ENCODE results near the gene KIRREL3.

Gene KIRREL3

DNA sequence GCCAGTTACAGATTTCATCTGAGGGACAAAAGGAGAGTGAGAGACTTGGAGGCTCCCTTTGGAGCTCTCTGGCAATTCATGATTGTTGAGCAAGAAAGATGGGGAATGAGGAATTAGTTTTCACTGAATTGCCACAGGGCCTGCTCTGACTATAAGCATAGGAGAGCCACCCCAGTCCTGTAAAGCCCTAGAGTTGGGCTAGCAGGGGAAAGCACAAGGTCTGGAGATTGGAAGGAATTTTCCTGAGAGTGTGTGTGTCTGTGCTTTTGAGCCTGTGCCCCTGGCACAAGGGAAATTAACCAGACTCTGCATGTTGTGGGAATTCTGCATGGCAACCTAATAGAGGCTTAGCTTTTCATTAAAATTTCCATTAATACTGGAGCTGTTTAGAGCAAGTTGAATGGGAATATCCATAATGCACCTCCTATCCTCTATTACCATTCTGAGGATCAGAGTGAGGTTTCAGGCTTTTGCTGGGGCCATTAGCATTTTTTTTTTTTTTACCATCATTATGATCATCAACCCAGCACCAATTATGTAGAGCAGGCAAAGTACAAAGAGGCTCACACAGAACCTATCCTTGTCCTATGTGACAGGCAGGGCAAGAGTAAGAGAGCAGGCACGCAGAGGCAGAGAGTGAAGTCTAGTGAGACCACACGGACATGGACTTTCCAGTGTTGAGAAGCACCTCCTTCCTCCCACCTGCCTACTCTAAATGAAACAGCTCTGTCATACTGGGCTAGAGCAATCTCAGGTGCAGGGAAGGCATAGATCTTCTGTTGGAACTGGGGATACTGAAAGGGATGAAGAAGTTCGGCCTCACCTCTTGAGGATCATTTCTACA lies 336.6 kb downstream of the KIRREL3 start:
- ATAC-seq, result no peak
- DNase-seq, result no peak

DNA sequence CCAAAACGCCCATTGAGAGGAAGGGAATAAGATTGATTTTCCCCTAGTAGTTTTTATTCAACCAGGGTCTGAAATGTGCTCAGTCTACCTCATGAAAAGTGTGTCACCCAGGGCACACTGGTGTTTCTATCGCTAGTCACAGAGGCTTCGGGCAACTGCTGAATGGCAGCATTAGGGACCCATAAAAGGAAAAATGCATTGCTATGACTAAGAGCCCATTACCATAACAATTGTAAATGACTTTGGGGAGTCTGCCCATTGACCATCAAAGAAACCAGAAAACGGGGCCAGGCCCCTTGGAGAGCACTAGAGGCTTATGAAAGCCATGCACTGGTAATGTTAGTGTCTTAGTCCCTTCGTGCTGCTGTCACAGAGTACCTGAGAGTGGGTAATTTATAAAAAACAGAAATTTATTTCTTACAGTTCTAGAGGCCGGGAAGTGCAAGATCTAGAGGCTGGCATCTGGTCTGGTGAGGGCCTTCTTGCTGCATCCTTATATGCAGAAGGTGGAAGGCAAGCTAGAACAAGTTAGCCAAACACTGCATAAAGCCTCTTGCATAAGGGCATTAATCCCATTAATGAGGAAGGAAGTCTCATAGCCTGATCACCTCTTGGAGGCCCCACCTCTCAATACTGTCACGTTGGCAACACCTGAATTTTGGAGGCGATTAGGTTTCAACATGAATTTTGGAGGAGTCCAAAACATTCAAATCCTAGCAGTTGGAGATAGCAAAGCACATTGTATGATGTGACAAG lies 338.4 kb downstream of the KIRREL3 start:
- no peak for DNase-seq
- no peak for ATAC-seq

DNA sequence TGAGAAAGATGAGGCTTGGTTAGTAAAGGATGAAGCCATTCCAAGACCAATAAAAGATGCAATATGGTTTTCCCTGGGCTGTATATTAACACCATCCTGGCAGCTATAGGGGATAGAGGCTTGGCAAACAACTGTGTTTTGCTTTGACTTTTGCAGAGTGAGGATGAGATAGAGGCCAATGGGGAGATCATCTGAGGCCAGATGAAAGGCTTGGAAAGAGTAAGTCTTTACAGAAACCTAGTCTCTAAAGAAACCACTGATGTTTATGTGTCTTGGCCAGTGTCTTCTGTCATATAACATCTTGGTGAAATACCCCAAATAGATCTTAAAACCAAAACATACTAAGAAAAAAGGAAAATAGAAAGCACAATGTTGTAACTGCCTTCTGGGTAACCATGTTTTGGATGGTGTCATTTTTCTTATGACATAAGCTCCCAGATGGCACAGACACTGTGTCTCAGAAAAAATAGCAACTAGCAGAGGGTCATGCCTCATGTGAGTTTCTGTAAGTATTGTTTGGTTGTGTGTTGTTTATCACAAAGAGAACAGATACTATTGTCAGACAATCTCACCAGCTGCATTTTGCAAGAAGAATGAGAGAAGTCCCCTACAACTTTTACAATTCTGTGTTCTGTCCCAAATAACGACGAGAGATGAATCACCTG lies 339.7 kb downstream of the KIRREL3 start:
- ATAC-seq, result no peak
- DNase-seq, result no peak

DNA sequence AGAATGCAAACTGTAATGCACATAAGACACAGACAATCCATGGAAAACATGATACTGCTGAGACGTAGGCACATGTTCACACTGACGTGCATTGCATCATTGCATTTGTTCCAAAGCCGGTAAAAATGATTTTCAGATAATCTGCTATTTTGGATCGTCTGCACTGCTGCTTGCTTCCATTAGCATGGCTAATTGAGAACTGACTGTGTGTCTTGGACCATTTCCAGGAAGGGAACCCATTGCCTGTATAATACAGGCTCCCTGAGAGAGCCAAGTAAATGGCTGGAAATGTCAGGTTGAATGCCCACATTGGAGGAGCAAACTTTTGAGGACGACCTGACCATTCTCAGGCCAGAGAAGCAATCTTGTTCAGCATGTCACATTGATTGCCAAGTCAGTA lies 340.2 kb downstream of the KIRREL3 start:
- no peak for ATAC-seq

DNA sequence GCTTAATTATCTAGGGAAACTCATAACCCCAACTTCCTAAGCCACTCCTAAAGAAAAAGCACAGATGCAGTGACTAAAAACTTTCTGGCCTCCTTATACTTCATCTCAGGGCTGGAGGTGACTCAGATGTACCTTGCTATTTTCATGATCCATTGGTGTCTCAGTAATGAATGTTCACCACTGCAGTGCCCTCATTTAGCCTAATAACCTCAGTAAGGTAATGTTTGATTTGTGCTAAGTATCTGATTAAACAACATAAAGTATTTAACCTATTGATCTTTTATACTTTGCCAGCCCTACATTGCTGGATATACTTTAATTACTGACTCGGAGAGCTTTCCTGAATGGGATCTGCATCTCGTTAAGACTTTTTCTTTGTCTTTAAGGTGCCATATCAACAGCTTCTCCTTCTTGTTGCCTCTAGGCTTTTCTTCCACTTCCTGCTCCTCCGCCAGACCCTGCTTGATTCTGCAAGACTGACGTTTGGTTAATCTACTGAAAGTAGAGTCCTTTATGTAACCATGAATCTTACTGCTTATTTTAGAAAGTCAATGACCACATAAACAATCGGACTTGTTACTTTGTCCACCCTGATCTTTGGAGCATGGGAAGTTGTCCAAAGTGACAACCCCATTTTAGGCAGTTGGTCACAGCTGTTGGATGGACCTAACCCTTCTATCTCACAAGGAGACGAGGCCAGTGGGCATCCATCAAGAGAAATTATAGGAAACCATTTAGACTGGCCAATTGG lies 342.1 kb downstream of the KIRREL3 start:
- no peak for DNase-seq
- ATAC-seq, result no peak

More for the DNA sequence above, 340.2 kb downstream of the KIRREL3 start:
- no peak for DNase-seq

DNA sequence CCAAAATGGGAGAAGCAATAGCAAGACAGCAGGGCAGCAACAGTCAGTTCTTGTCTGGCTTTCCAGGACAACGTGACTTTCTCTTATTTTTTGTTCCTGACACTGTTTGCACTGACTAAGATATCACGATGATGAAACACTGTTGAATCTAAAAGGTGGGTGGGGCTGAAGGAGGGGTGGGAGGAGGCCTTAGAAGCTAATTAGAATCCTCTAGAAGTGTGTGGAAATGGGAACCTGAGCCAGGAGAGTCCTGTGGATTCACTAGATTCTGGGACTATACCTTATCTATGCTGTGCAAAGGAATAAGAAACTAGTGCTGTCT lies 344.8 kb downstream of the KIRREL3 start:
- DNase-seq (no peak), ATAC-seq (no peak)

DNA sequence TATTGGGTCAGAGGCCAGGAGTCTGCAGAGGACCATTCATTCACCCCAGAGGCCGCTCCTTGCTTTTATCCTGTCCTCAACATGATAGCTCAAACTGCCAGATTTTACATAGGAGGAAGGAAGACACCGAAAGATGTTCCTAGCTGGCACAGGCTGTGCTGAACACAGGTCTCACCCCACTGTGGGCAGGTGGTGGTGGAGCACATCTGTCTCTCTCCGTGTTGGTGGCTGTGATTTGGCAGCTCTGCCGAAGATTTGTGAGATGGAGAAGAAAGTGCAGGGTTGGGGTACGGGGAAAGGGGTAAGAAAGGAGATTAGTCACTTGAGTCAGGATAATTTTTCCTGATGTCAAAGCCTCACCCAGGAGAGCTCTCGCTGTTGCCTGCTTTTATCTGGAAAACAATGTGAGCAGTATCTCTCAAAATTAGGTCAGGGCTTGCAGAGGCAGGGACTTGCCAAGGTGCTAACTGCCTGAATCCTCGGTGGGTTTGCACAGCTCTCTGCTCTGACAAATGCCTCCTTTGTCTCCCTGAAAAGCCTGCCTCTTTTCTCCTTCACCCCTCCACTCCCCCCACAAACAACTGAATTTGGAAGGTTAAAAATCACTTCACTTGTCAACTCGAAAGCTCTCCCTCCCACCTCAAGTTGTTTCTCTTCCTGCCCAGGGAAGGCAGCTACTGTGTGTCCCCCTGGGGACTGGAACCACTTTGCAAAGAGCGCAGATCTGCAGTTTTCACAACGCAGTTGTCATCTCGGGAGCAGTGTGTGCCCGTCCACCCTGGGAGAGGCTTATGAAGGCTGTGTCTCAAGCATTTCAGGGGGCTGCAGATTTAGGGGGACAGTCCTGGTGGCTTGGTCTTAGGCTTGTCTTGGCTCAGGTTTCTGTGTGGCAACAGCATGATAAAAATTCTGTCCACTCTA lies 345.4 kb downstream of the KIRREL3 start:
- no peak for ATAC-seq
- no peak for DNase-seq

DNA sequence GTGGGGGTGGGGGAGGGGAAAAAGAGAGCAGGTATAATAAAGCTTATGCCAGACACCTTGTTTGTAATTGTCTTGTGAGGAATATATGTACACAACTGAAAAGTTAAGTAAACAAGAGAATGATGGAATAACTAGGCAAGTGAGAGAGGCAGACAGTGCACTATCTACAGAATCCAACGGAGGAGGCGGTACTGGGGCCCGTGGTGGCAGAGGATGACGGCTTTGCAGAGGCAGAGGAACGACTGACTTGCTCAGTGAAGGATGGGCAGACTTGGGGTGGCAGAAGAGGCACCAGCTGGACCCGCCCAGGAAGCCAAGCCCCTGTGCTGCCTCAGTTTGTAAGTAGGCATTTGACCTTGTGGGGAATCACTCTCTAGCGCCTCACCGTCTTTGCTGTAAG lies 347.5 kb downstream of the KIRREL3 start:
- DNase-seq, result no peak
- ATAC-seq, result no peak

DNA sequence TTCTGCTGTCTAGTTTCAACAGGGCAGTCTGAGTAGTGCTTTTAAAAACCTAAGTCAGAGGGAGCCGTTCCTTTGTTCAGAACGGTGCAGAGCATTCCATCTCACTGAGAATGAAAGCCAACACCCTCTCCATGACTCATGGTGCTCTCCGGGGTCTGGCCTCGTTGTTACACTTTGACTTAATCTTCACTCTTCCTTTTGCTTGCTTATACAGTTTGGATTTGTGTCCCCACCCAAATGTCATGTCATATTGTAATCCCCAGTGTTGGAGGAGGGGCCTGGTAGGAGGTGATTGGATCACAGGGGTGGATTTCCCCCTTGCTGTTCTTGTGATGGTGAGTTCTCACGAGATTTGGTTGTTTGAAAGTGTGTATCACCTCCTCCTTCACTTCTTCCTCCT lies 352.8 kb downstream of the KIRREL3 start:
- ATAC-seq (no peak), DNase-seq (no peak)

DNA sequence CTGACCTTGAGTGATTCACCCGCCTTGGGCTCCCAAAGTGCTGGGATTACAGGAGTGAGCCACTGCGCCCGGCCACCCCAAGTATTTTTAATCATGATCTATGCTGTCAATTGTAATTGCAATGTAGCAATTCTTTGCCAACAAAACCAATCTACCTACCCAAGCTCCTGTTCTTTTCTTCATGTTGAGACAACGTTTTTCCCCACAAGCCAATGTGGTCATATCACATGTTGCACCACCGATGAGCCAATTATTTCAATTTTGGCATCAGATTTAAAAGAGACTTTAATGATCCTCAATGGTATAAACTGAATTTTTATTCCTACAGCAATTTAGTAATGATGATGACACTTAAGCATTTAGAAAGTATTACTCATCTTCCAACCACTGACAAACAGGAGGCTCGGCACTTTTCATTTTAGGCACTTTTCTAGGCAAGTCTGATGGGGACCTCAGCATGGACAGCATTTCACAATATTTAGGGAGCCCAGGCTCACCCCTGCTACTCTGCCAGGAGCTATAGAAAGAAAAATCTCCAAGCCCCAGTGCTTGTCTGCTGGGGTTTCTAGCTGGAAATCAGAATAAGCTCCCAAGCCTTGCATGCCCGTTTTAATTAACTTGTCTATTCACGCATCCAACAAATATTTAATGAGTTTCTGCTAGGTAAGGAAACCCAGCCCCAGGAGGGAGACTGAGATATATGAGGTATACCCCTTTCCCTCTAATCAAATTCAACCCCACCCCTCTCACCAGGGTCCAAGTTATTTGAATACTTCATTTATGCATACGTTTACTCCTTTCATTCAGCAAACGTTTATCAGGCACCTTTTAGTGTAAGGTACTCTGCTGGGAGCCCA lies 353.6 kb downstream of the KIRREL3 start:
- no peak for DNase-seq

DNA sequence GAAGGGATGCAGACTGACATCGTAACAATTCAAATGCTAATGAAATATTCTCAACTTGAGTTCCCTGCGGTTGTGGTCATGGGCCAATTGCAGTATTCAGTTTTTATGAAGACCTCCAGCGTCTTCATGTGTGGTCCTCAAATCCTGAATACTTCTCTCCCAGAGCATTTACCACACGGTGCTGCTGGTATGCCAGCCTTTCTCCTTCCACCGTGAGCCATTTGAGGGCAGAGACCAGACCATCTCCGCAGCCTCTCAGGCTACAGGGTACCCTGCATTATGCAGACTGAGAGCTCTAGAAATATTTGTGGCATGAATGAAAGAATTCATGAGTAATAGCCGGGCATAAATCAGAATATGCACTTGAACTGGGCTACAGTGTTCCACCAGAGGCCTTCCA lies 355.4 kb downstream of the KIRREL3 start:
- ATAC-seq, result no peak

More for the DNA sequence above, 353.6 kb downstream of the KIRREL3 start:
- no peak for ATAC-seq

DNA sequence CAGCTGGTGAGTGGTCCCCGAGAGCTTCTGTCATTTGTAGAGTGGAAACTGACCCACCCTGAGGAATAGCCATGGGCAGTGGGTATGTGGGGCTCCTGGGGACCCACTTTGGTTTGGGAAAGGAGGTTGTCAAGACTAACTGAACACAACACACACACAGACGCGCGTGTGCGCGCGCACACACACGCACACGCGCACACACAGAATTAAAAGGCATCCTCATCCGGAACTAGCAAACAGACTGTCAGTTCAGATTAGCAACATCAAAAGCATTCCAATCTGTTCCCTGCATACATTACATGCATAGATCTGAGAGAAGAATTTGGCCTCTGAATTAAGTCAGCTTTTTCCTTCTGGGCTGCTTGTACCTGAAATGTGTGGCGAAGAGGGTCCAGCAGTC lies 360.4 kb downstream of the KIRREL3 start:
- ATAC-seq (no peak), DNase-seq (no peak)

More for the DNA sequence above, 355.4 kb downstream of the KIRREL3 start:
- no peak for DNase-seq

DNA sequence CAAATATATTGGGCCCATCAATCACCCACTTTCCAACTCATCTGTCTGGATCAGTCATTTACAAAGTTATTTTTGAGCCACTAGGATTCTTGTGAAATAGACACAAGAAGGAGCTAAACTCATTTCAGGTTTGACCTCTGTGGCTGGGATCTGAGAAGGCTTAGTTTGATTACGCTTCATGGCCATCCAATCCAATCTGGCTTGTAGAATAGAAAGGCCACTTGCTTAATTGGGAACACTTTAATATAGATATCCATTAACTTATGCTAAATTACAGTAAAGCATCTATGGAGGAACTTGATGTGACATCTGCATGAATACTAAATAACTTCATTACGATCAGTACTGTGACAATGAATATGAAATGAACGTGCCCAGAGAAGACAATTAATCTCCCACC lies 360.9 kb downstream of the KIRREL3 start:
- ATAC-seq (no peak), DNase-seq (no peak)

DNA sequence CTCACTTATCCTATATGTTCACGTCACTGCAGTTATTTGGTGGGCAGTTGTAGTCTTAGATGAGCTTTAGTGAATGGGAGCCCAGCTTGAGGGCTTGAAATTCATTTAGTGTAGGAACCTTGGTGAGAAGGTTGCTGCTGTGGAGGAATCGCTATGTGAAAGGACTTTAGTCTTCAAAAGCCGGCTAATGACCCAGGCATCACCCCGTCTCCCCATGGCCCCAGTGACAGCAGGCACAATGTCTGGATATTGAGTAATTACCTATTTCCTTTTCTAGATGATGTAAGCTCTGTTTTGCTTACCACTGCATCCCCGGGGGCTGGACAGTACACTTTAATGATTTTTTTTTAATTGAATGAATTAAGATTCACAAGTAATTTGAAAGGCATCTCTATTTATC lies 361.9 kb downstream of the KIRREL3 start:
- DNase-seq (no peak), ATAC-seq (no peak)

DNA sequence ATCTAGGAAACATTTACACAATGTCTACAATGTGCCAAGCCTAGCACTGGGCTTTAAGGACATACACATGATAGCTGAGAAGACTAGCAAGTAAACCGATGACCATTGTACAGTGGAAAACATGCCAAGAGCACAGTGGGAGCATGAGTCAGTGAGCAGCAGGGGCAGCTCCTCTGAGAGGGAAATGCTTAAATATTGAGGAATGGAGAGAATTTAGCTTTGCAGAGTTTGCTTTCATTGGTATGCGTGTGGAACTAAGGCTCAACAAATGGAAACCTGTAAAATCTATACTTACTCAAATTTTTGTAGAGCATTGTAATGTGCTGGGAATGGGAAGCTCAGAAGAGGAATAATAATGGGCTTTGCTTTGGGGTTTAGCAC lies 362.8 kb downstream of the KIRREL3 start:
- DNase-seq (no peak), ATAC-seq (no peak)

DNA sequence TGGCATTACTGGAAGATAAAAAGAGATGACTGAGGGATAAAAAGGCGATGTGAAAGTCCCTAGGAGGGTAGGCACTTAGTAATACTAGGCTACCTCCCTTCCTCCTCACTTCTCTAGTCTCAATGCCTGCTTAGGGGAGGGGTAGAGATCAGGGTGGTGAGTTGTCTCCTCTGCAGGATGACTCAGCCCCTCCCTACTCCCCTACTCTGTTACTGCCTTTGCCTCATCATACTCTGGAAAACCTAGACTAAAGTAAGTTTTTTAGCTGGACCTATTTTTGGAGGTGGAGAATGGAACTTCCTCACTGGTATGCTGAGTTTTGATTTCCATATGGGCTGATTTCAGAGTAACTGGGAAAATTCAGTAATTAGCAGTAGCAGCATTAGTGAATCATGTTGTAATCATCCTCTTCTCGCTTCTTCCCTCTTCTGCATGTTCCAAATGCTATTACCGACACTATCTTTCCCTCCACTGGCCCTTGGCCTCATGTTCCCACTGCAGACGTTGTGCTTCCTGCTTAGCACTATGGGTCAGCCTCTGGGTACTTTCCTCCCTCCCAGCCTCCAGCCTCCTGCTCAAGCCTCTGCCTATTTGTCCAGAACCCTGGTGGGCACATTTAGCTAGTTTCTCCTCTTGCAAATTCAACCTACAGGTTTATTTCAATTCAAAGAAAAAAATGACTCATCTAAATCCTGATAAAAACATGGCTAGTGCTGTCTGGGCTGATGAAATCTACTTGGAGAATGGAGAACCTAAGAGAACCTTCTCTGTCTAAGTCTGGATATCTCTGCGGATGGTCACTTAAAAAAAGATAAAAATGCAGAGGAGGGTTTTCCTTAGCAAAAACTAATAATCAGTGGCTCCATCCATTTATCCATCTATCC lies 363.4 kb downstream of the KIRREL3 start:
- ATAC-seq, result peak; percentile 44

DNA sequence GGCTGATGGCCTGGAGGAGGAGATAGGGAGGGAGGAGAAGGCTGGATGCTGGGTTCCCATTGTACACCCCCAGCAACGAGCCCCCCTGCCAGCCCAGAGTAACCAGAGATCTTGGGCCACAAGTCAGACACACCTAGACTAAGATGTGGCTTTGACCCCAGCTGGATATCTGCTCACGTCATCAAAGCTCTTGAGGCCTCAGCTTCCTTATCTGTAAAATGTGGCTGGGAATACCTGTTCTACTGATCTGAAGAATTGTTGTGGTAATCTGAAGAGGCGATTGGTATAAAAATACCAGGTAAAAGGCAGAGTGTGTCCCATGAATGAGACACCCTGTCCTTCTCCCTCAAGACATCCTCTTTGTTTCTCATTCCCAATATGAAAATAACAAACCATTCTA lies 365.1 kb downstream of the KIRREL3 start:
- no peak for ATAC-seq
- no peak for DNase-seq

More for the DNA sequence above, 363.4 kb downstream of the KIRREL3 start:
- DNase-seq, result no peak

DNA sequence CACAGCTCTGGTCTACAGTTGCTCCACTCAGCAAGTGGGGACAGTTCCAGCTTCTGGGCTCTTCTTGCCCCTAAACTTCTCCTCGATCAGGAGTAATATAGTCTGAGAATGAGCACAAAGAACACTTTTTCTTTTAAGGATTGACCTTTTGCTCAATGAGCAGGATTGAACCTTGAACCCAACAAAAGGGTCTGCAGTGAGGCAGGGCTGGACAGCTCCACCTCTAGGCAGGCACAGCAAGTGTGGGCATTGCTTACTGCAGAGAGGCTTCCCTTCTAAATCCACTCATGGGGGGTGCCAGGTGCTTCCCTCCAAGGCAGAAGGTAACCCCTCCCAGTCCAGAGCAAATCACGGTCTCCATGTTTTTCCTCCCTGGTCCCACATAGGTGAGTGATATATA lies 365.6 kb downstream of the KIRREL3 start:
- ATAC-seq, result no peak
- no peak for DNase-seq

DNA sequence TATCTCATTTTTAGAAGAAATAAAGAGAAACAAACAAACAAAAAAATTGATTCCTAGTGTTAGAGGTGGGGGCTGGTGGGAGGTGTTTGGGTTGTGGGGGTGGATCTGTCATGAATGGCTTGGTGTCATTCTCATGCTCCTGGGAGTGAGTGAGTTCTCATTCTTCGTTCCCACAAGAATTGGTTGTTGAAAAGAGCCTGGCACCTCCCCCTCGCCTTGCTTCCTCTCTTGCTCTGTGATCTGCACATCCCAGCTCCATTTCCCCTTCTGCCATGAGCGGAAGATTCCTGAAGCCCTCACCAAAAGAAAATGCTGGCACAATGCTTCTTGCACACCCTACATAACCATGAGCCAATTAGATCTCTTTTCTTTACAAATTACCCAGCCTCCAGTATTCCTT lies 367.2 kb downstream of the KIRREL3 start:
- DNase-seq (no peak), ATAC-seq (no peak)

Data from stimulated activated naive CD8-positive, alpha-beta T cell treated with anti-CD3 and anti-CD28 coated beads, Interleukin-15, Interleukin-2, amounts not matched to agents 100 U/mL and 50 U/mL, for 24 hours (primary cell).